Measurements from ENCODE around the gene BFSP2. TPM values are rescaled to one million over a fixed set of nuclear protein-coding genes. Genes with fewer than 3 reads are reported as not detected.

The BFSP2 gene
- total and polyA plus RNA-seq, 4 donors, result 0.14 to 0.35 TPM; not detected in 2

DNA sequence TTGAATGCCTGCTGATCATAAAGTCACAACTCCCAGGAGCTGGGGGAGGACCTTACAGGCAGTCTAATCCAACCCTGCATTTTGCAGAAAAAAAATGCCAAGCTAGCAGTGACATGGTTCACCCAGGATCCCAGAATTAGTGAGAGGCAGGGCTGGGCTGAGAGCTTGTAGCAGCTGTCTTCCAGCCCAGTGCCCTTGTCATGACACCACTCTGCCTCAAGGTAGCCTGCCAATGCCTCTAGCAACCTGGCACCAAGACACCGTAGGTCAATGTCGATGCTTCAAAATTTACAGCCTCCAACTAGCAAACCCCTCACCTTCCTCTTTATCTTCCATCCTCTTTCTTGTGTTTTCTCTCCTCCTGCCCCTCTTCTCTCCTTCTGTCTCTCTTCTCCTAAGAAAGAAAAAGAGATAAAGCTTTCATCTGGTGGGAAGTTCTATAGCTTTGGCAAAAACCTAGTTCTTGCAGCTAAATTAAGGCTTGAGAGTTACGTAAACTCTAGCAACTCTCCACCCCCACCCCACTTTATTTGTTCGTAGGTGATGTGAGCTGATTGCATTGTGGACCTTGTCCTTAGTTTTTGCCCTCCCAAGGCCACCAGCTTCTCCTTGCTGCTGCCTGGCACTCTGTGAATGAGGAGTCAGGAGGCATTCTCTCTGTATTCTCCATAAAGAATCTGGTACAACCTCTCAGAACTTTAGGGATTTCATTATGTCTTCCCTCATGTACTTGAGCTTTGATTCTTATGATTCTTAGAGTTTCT, 18.3 kb upstream of the BFSP2 start:
- no peak for ATAC-seq (ENCODE audit: insufficient read depth, low FRiP score)
- Histone ChIP-seq H3K27me3 (ENCODE audit: control insufficient read depth in 3 of 3, insufficient read depth in 3 of 3, low read length in 2 of 3) (no peaks in the 10 kb centered on the region), H3K4me3 (no peak overlapping the region), H3K9ac (ENCODE audit: insufficient read depth in 1 of 2, low read length in 2 of 2) (no peak overlapping the region), H3K27ac (ENCODE audit: low read depth in 1 of 2, low read length in 1 of 2) (no peak overlapping the region), H3K36me3 (ENCODE audit: control insufficient read depth in 4 of 4, insufficient read depth in 4 of 4, low read length in 4 of 4) (peaks cover 0 to 16% (median 4%) of the 10 kb centered on the region in 4 donors), H3K9me3 (ENCODE audit: control insufficient read depth in 4 of 4, insufficient read depth in 3 of 4, low read length in 3 of 4) (no peaks in the 10 kb centered on the region), H3K4me1 (ENCODE audit: control insufficient read depth in 5 of 5, insufficient read depth in 5 of 5, low read length in 5 of 5) (peaks cover 0 to 14% (median 5%) of the 10 kb centered on the region in 5 donors)
- WGBS, 2 donors, result 64 to 82% methylated on average over 4 of the region's 4 CpGs
- no peak for TF ChIP-seq CTCF (IDR thresholded peaks at IDR 0.05; ENCODE audit: control extremely low read depth, extremely low read depth)
- DNase-seq, result no peak

GRCh38 chr3:133383175-133383574, 16.7 kb upstream of the BFSP2 start:
- ATAC-seq (ENCODE audit: insufficient read depth, low FRiP score), result peak; percentile 69
- peaks cover 0 to 26% (median 6%) of the 10 kb centered on the region in 4 donors for H3K36me3 ChIP-seq (ENCODE audit: control insufficient read depth in 4 of 4, insufficient read depth in 4 of 4, low read length in 4 of 4)
- no peak overlapping the region for H3K27ac ChIP-seq (ENCODE audit: low read depth in 1 of 2, low read length in 1 of 2)
- no peak for DNase-seq
- 53% methylated on average over 3 of the region's 3 CpGs for WGBS, 2 donors
- peaks cover 0 to 14% (median 5%) of the 10 kb centered on the region in 5 donors for H3K4me1 ChIP-seq (ENCODE audit: control insufficient read depth in 5 of 5, insufficient read depth in 5 of 5, low read length in 5 of 5)
- no peaks in the 10 kb centered on the region for H3K27me3 ChIP-seq (ENCODE audit: control insufficient read depth in 3 of 3, insufficient read depth in 3 of 3, low read length in 2 of 3)
- H3K4me3 ChIP-seq, result no peak overlapping the region
- no peak for TF ChIP-seq CTCF (IDR thresholded peaks at IDR 0.05; ENCODE audit: control extremely low read depth, extremely low read depth)
- H3K9ac ChIP-seq (ENCODE audit: insufficient read depth in 1 of 2, low read length in 2 of 2), result no peak overlapping the region
- no peaks in the 10 kb centered on the region for H3K9me3 ChIP-seq (ENCODE audit: control insufficient read depth in 4 of 4, insufficient read depth in 3 of 4, low read length in 3 of 4)

GRCh38 chr3:133383741-133384140, 16.1 kb upstream of the BFSP2 start:
- no peak for TF ChIP-seq CTCF (IDR thresholded peaks at IDR 0.05; ENCODE audit: control extremely low read depth, extremely low read depth)
- DNase-seq (no peak), ATAC-seq (ENCODE audit: insufficient read depth, low FRiP score) (no peak)
- 80 to 85% methylated on average over 5 of the region's 5 CpGs for WGBS, 2 donors
- Histone ChIP-seq H3K9me3 (ENCODE audit: control insufficient read depth in 4 of 4, insufficient read depth in 3 of 4, low read length in 3 of 4) (no peaks in the 10 kb centered on the region), H3K9ac (ENCODE audit: insufficient read depth in 1 of 2, low read length in 2 of 2) (no peak overlapping the region), H3K4me3 (no peak overlapping the region), H3K27me3 (ENCODE audit: control insufficient read depth in 3 of 3, insufficient read depth in 3 of 3, low read length in 2 of 3) (no peaks in the 10 kb centered on the region), H3K27ac (ENCODE audit: low read depth in 1 of 2, low read length in 1 of 2) (no peak overlapping the region), H3K36me3 (ENCODE audit: control insufficient read depth in 4 of 4, insufficient read depth in 4 of 4, low read length in 4 of 4) (peaks cover 0 to 26% (median 6%) of the 10 kb centered on the region in 4 donors), H3K4me1 (ENCODE audit: control insufficient read depth in 5 of 5, insufficient read depth in 5 of 5, low read length in 5 of 5) (peaks cover 0 to 16% (median 5%) of the 10 kb centered on the region in 5 donors)

Data from lung (tissue), 12 donors.